Posterior cingulate gyrus (tissue), 11 donors: ENCODE results near the gene FRK.
A peak's percentile ranks its signal among the peaks of the same experiment; 100 is the strongest.
"Not testable (repeated sequence)": the region's sequence is repeated elsewhere in the genome, so short reads cannot be mapped to it uniquely, and the experiment has no call there.

Experiments used
- DNase-seq, 10 donors: peaks; one replicate each; pipeline versions ENCODE4 v3.0.0 to v3.0.0-alpha.2; 2020 to 2021; ENCODE audit warnings: mixed read lengths in 3 of 10
- intact Hi-C: fragments of 100-400 bp; cut with DNase I; formaldehyde crosslinking; loops from one replicate; pipeline ENCODE4 v1.15.1; 2023

Gene FRK

GRCh38 chr6:116078945-116079344 is 18.3 kb upstream of the FRK start:
- intact Hi-C loops = no loop called here
- DNase-seq = no peak

GRCh38 chr6:116078522-116078921 is 17.8 kb upstream of the FRK start:
- intact Hi-C loops = no loop called here
- DNase-seq = no peak

GRCh38 chr6:116074732-116075390 is 14.2 kb upstream of the FRK start:
- intact Hi-C loops = no loop called here
- DNase-seq = no peak

- intact Hi-C loops = no loop called here
These were observed 13.2 kb upstream of the FRK start for GRCh38 chr6:116073765-116074440.

GRCh38 chr6:116072368-116072767 is 11.7 kb upstream of the FRK start:
- intact Hi-C loops = no loop called here

More at GRCh38 chr6:116073765-116074440, 13.2 kb upstream of the FRK start:
- no peak for DNase-seq

GRCh38 chr6:116070616-116071389 is 10.1 kb upstream of the FRK start:
- intact Hi-C loops = no loop called here
- DNase-seq = no peak

More at GRCh38 chr6:116072368-116072767, 11.7 kb upstream of the FRK start:
- DNase-seq = no peak

GRCh38 chr6:116070101-116070500 is 9.4 kb upstream of the FRK start:
- no peak for DNase-seq
- intact Hi-C loops = no loop called here

GRCh38 chr6:116066789-116067188 is 6.1 kb upstream of the FRK start:
- no peak for DNase-seq
- intact Hi-C loops = no loop called here

GRCh38 chr6:116064666-116065065 is 4.0 kb upstream of the FRK start:
- intact Hi-C loops = no loop called here
- no peak for DNase-seq

GRCh38 chr6:116062496-116062895 is 1.8 kb upstream of the FRK start:
- intact Hi-C loops = no loop called here
- DNase-seq = no peak

- intact Hi-C loops = no loop called here
- DNase-seq = peak in 1 of 10 donors; percentile 38
These were observed 749 bp downstream of the FRK start for GRCh38 chr6:116059713-116060571.

GRCh38 chr6:116057766-116058165 is 2.9 kb downstream of the FRK start:
- intact Hi-C loops = no loop called here
- DNase-seq = no peak

- intact Hi-C loops = no loop called here
- DNase-seq = no peak
These were observed 5.2 kb downstream of the FRK start for GRCh38 chr6:116055513-116055912.

GRCh38 chr6:116051244-116051643 is 9.4 kb downstream of the FRK start:
- intact Hi-C loops = no loop called here
- no peak for DNase-seq

GRCh38 chr6:116050737-116051136 is 10.0 kb downstream of the FRK start:
- DNase-seq = no peak
- intact Hi-C loops = no loop called here

GRCh38 chr6:116049321-116049720 is 11.4 kb downstream of the FRK start:
- intact Hi-C loops = no loop called here
- no peak for DNase-seq

- intact Hi-C loops = no loop called here
- DNase-seq = no peak
These were observed 13.3 kb downstream of the FRK start for GRCh38 chr6:116047173-116047933.

GRCh38 chr6:116046737-116047136 is 14.0 kb downstream of the FRK start:
- no peak for DNase-seq
- intact Hi-C loops = no loop called here

- intact Hi-C loops, DNase-seq: not testable (repeated sequence)
These were observed 14.4 kb downstream of the FRK start for GRCh38 chr6:116046272-116046671.

GRCh38 chr6:116041934-116042333 is 18.8 kb downstream of the FRK start:
- intact Hi-C loops = no loop called here
- no peak for DNase-seq
